Measurements from ENCODE around the gene NPC1L1.
"Not testable (repeated sequence)": the region's sequence is repeated elsewhere in the genome, so short reads cannot be mapped to it uniquely, and the experiment has no call there.

Gene NPC1L1

GRCh38 chr7:44515590-44516268, 25.4 kb downstream of the NPC1L1 start:
- peak; percentile 91 for DNase-seq (ENCODE audit: low read depth)
- TF ChIP-seq CTCF (IDR thresholded peaks at IDR 0.05; ENCODE audit: insufficient read depth, low read depth, low read length, missing control alignments): no peak
- H3K4me3 ChIP-seq (ENCODE audit: low read length): no peak overlapping the region

DNA sequence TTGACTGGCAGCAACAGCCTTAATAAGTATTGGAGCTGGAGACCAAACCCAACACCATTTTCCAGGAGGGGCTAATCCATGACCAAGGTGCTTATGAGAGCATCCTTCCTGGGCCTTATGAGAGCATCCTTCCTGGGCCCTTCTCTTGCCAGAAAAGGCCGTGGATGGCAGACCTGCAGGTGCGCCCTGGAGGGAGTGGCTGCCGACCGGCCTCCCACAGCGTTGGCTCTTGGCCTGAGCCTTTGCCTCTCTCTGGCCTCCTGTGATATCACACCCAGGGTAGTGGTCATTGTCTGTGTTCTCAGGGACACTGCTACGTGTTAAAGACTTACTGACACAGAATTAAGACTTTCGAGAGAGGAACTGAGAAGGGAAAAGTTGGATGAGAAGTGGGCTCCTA, 28.4 kb downstream of the NPC1L1 start:
- TF ChIP-seq CTCF (IDR thresholded peaks at IDR 0.05; ENCODE audit: insufficient read depth, low read depth, low read length, missing control alignments): no peak
- no peak overlapping the region for H3K4me3 ChIP-seq (ENCODE audit: low read length)
- no peak for DNase-seq (ENCODE audit: low read depth)

- TF ChIP-seq CTCF (IDR thresholded peaks at IDR 0.05; ENCODE audit: insufficient read depth, low read depth, low read length, missing control alignments): no peak
- no peak for DNase-seq (ENCODE audit: low read depth)
- H3K4me3 ChIP-seq (ENCODE audit: low read length): no peak overlapping the region
These were observed 29.2 kb downstream of the NPC1L1 start for GRCh38 chr7:44511863-44512468.

- DNase-seq (ENCODE audit: low read depth): no peak
- no peak for TF ChIP-seq CTCF (IDR thresholded peaks at IDR 0.05; ENCODE audit: insufficient read depth, low read depth, low read length, missing control alignments)
- no peak overlapping the region for H3K4me3 ChIP-seq (ENCODE audit: low read length)
These were observed 29.9 kb downstream of the NPC1L1 start for GRCh38 chr7:44511236-44511635.

- DNase-seq (ENCODE audit: low read depth): no peak
- no peak overlapping the region for H3K4me3 ChIP-seq (ENCODE audit: low read length)
- TF ChIP-seq CTCF (IDR thresholded peaks at IDR 0.05; ENCODE audit: insufficient read depth, low read depth, low read length, missing control alignments): no peak
These were observed 32.7 kb downstream of the NPC1L1 start for GRCh38 chr7:44508328-44509030.

DNA sequence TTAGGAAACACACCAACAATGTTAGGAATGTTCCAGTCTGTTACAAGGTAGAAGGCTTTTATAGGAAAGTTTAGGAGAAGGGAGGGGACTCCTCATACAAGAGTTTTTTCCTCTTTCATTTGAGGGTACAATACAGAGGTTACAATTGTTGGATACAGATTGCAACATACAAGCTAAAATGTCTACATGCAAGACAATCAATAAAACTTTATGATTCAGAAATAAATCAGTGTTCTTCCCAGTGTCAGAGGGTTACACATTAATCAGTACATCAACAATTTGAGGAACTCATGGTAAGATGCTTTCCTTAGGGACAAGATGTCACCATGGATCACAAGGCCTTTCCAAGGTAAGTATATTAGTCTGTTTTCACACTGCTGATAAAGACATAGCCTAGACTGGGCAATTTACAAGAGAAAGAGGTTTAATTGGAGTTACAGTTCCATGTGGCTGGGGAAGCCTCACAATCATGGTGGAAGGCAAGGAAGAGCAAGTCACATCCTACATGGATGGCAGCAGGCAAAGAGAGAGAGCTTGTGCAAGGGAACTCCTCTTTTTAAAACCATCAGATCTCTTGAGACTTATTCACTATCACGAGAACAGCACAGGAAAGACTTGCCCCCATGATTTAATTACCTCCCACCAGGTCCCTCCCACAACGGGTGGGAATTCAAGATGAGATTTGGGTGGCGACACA, 34.4 kb downstream of the NPC1L1 start:
- H3K4me3 ChIP-seq (ENCODE audit: low read length); DNase-seq (ENCODE audit: low read depth): not testable (repeated sequence)

DNA sequence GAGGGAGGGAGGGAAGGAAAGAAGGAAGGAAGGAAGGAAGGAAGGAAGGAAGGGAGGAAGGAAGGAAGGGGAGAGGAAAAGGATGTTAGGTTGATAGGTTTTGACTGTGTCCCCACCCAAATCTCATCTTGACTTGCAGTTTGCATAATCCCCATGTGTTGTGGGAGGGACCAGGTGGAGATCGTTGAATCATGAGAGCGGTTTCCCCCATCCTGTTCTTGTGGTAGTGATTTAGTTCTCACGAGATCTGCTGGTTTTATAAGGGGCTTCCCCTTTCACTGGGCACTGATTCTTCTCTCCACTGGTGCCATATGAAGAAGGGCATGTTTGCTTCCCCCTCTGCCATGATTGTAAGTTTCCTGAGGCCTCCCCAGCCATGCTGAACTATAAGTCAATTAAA, 35.5 kb downstream of the NPC1L1 start:
- DNase-seq (ENCODE audit: low read depth): no peak
- TF ChIP-seq CTCF (IDR thresholded peaks at IDR 0.05; ENCODE audit: insufficient read depth, low read depth, low read length, missing control alignments): no peak
- no peak overlapping the region for H3K4me3 ChIP-seq (ENCODE audit: low read length)

All from epithelial cell of esophagus (primary cell).